GM12878 (cell line): ENCODE measurements around the gene ZNF628. TPM values are rescaled to one million over a fixed set of nuclear protein-coding genes. Genes with fewer than 3 reads are reported as not detected.

Experiments used
- BCLAF1 ChIP-seq: fragments of 450-650 bp; IDR thresholded peaks from 2 replicates; pipeline ENCODE4 v1.6.1; 2017; ENCODE audit warnings: antibody characterized with exemption, mild to moderate bottlenecking, moderate library complexity
- CREM ChIP-seq: IDR thresholded peaks from 2 replicates; pipeline ENCODE4 v1.6.1; 2014; ENCODE audit warnings: antibody characterized with exemption, low read depth
- E4F1 ChIP-seq: fragments of 450-650 bp; IDR thresholded peaks from 2 replicates; pipeline ENCODE4 v1.6.1; 2018; ENCODE audit warnings: borderline replicate concordance, mild to moderate bottlenecking; ENCODE audit not compliant: partially characterized antibody
- ELK1 ChIP-seq: IDR thresholded peaks from 2 replicates; pipeline ENCODE4 v1.6.1; 2012; ENCODE audit warnings: low read depth, low read length, improper control_type of control experiment
- GABPA ChIP-seq: IDR thresholded peaks from 2 replicates; pipeline ENCODE4 v1.6.1; 2014; ENCODE audit warnings: antibody characterized with exemption, low read depth, mild to moderate bottlenecking, inconsistent platforms
- HCFC1 ChIP-seq: fragments of 150-350 bp; IDR thresholded peaks from 2 replicates; pipeline ENCODE4 v1.6.1; 2014; ENCODE audit warnings: low read length
- MXI1 ChIP-seq: fragments of 150-350 bp; IDR thresholded peaks from 2 replicates; pipeline ENCODE4 v1.6.1; 2011; ENCODE audit warnings: low read depth, mild to moderate bottlenecking, inconsistent platforms, low read length, improper control_type of control experiment
- NFIC ChIP-seq: IDR thresholded peaks from 2 replicates; pipeline ENCODE4 v1.6.1; 2012; ENCODE audit warnings: low read depth, mild to moderate bottlenecking, inconsistent platforms, low read length, moderate library complexity
- NFYB ChIP-seq: IDR thresholded peaks from 2 replicates; pipeline ENCODE4 v1.6.1; 2011; ENCODE audit warnings: low read depth, mild to moderate bottlenecking, low read length, improper control_type of control experiment, moderate library complexity; ENCODE audit not compliant: insufficient read depth
- POU2F2 ChIP-seq: IDR thresholded peaks from 3 replicates; pipeline ENCODE4 v1.6.1; 2011; ENCODE audit warnings: low read depth, mild to moderate bottlenecking, low read length, borderline replicate concordance
- RCOR1 ChIP-seq: conservative IDR thresholded peaks from 2 replicates; pipeline ENCODE4 v1.6.1; 2012; ENCODE audit warnings: low read depth, low read length, improper control_type of control experiment
- RELA ChIP-seq: fragments of 450-650 bp; IDR thresholded peaks from 2 replicates; pipeline ENCODE4 v1.8.0; 2014; ENCODE audit warnings: borderline replicate concordance; ENCODE audit not compliant: partially characterized antibody
- RFX5 ChIP-seq: IDR thresholded peaks from 2 replicates; pipeline ENCODE4 v1.6.1; 2011; ENCODE audit warnings: low read depth, low read length, improper control_type of control experiment
- STAT3 ChIP-seq: IDR thresholded peaks from 2 replicates; pipeline ENCODE4 v1.6.1; 2011; ENCODE audit warnings: low read depth, low read length, improper control_type of control experiment
- TAF1 ChIP-seq: IDR thresholded peaks from 2 replicates; pipeline ENCODE4 v1.6.1; 2011; ENCODE audit warnings: mild to moderate bottlenecking, low read depth, low read length, borderline replicate concordance
- ZBTB40 ChIP-seq: fragments of 450-650 bp; IDR thresholded peaks from 2 replicates; pipeline ENCODE4 v1.6.1; 2016; ENCODE audit warnings: mild to moderate bottlenecking, moderate library complexity, borderline replicate concordance
- ZNF217 ChIP-seq: fragments of 450-650 bp; IDR thresholded peaks from 2 replicates; pipeline ENCODE4 v1.6.1; 2017; ENCODE audit warnings: antibody characterized with exemption, mild to moderate bottlenecking
- ZNF622 ChIP-seq: fragments of 450-650 bp; IDR thresholded peaks from 2 replicates; pipeline ENCODE4 v1.6.1; 2017; ENCODE audit warnings: mild to moderate bottlenecking, inconsistent platforms
- polyA plus RNA-seq, 11 experiments: library from polyadenylated mRNA; depleted of rRNA in 4 of 11; unstranded in 6 of 11; stranded (reverse) in 5 of 11; fragments of >200 nt; fragmentation: Nextera tagmentation in 4 of 11; fragmentation: Illumina TruSeq in 1 of 11; extraction: Ambion mirVana in 4 of 11; extraction: Trizol in 1 of 11; gene quantifications; 1 replicate in 1 of 11; 2 replicates in 10 of 11; pipeline versions ENCODE4 v1.2.1 to v1.2.3, GENCODE V29; 2011 to 2016; ENCODE audit warnings: inconsistent platforms in 2 of 11, missing spikeins in 2 of 11, low read depth in 1 of 11
- total RNA-seq, 4 experiments: library from RNA; depleted of rRNA in 3 of 4; stranded (reverse); fragments of >200 nt in 3 of 4; fragmentation: Illumina TruSeq in 1 of 4; extraction: Trizol in 1 of 4; gene quantifications; 2 replicates each; pipeline versions ENCODE4 v1.2.1 to v1.2.3, GENCODE V29; 2013 to 2021

Gene ZNF628
- total and polyA plus RNA-seq, 10 of the 15 experiments (the other 5 are each of a cell fraction or from before 2014, with no cell fraction given): 0.04 to 11.3 (median 1.6) TPM; not detected in 1

- TF ChIP-seq ZNF217 (no peak), ELK1 (0 out of 2 replicates have a peak, but pooled peaks have one; percentile 44), MXI1 (no peak), NFYB (peak; percentile 93), ZNF622 (no peak), TAF1 (0 out of 2 replicates have a peak, but pooled peaks have one; percentile 25), RFX5 (peak; percentile 99), ZBTB40 (no peak), CREM (peak; percentile 98), NFIC (no peak), GABPA (no peak), STAT3 (no peak), RELA (no peak), BCLAF1 (no peak), E4F1 (peak; percentile 39), RCOR1 (no peak), POU2F2 (0 out of 3 replicates have a peak, but pooled peaks have one; percentile 33), HCFC1 (peak; percentile 18; the same call in 1 of the 2 replicates)
Observed at GRCh38 chr19:55503502-55504251, 27.3 kb downstream of the ZNF628 start (continued).
